HepG2 (cell line): ENCODE data around the gene FARSB. TPM values are rescaled to one million over a fixed set of nuclear protein-coding genes. Genes with fewer than 3 reads are reported as not detected.

Experiments used
- ATAC-seq: fragments of 200-7000 bp; cut with Tn5 transposase; 3 replicates; pipeline ENCODE4 v1.9.1; 2020; ENCODE audit warnings: mild to moderate bottlenecking, moderate library complexity
- BruUV-seq: library from RNA; stranded (reverse); fragments of 400-500 nt; replicated peaks from 2 replicates; lab custom pipeline; 2021; lab: Mats Ljungman, UMichigan
- CTCF ChIA-PET: fragments of 300-600 bp; formaldehyde crosslinking; extraction: SDS; loops from one replicate; lab custom pipeline; 2021; ENCODE audit warnings: low total read pairs, inconsistent platforms, low intra/inter-chr PET ratio; lab: Yijun Ruan, JAX
- POLR2A ChIA-PET: fragments of 350-600 bp; sonication (Branson Sonifier 250); formaldehyde crosslinking; loops from one replicate; lab custom pipeline; 2020; ENCODE audit warnings: antibody characterized with exemption, inconsistent platforms; lab: Yijun Ruan, JAX
- DNase-seq: peaks from one replicate; pipeline ENCODE4 v3.0.0-alpha.2; 2015; ENCODE audit warnings: low spot score
- FAIRE-seq: peaks from 3 replicates; lab custom pipeline; 2011; peaks lifted over from hg19 to GRCh38; lab: Jason Lieb, UNC
- H2AFZ ChIP-seq: one replicate; pipeline ENCODE4 v1.6.1; 2011; ENCODE audit warnings: low read length, inconsistent platforms
- H3K27ac ChIP-seq: fragments of 300-600 bp; 3 replicates; pipeline ENCODE4 v1.8.0; 2011; ENCODE audit warnings: mixed run types, mild to moderate bottlenecking, mixed read lengths, low read length, inconsistent platforms; ENCODE audit not compliant: insufficient read depth; ENCODE audit errors: extremely low read length
- H3K27me3 ChIP-seq, 2 experiments: fragments of 200-600 bp in 1 of 2; 2 replicates in 1 of 2; 3 replicates in 1 of 2; pipeline versions ENCODE4 v1.6.0 to v1.8.0; 2011; ENCODE audit warnings: low read length in 2 of 2, mild to moderate bottlenecking in 2 of 2, moderate library complexity in 2 of 2, inconsistent platforms in 1 of 2; ENCODE audit not compliant: insufficient read depth in 2 of 2, control insufficient read depth in 1 of 2
- H3K36me3 ChIP-seq, 2 experiments: fragments of 200-600 bp in 1 of 2; replicated peaks in 1 of 2; 2 replicates in 1 of 2; 3 replicates in 1 of 2; pipeline versions ENCODE4 v1.5.1 to v1.8.0; 2011; ENCODE audit warnings: low read length in 2 of 2, inconsistent platforms in 1 of 2; ENCODE audit not compliant: insufficient read depth in 2 of 2, control insufficient read depth in 1 of 2
- H3K4me1 ChIP-seq: 2 replicates; pipeline ENCODE4 v1.5.1; 2012; ENCODE audit warnings: low read length, inconsistent platforms; ENCODE audit not compliant: insufficient read depth
- H3K4me2 ChIP-seq: 2 replicates; pipeline ENCODE4 v1.6.0; 2011; ENCODE audit warnings: low read depth, low read length, inconsistent platforms
- H3K4me3 ChIP-seq, 3 experiments: fragments of 200-600 bp in 1 of 3; sonication (generic), shearing (Covaris generic) in 1 of 3; replicated peaks in 1 of 3; 2 replicates each; pipeline ENCODE4 v1.5.1; 2011 to 2016; ENCODE audit warnings: low read length in 3 of 3, inconsistent platforms in 2 of 3, low read depth in 2 of 3, mild to moderate bottlenecking in 2 of 3, control low read depth in 1 of 3, mixed read lengths in 1 of 3; ENCODE audit not compliant: insufficient read depth in 1 of 3
- H3K79me2 ChIP-seq: one replicate; pipeline ENCODE4 v1.6.1; 2011; ENCODE audit warnings: low read length, inconsistent platforms; ENCODE audit not compliant: insufficient read depth
- H3K9ac ChIP-seq: 2 replicates; pipeline ENCODE4 v1.6.0; 2011; ENCODE audit warnings: mild to moderate bottlenecking, low read depth, low read length, inconsistent platforms; ENCODE audit not compliant: insufficient read depth
- H3K9me3 ChIP-seq: 2 replicates; pipeline ENCODE4 v1.5.1; 2012; ENCODE audit warnings: mild to moderate bottlenecking, low read length
- H4K20me1 ChIP-seq: 2 replicates; pipeline ENCODE4 v1.6.0; 2011; ENCODE audit warnings: inconsistent platforms, mild to moderate bottlenecking, low read length, moderate library complexity; ENCODE audit not compliant: insufficient read depth
- ARID2 ChIP-seq: sonication (generic); formaldehyde crosslinking; IDR thresholded peaks from 2 replicates; pipeline ENCODE4 v1.8.1; 2022; ENCODE audit warnings: mild to moderate bottlenecking, missing genetic modification reagents, borderline replicate concordance
- FOXA1 ChIP-seq, 2 experiments: fragments of 450-650 bp in 1 of 2; sonication (generic) in 1 of 2; formaldehyde crosslinking in 1 of 2; IDR thresholded peaks; 2 replicates each; pipeline versions ENCODE4 v1.4.0 to v1.6.1; 2016 to 2020; ENCODE audit warnings: missing genetic modification reagents in 1 of 2
- GABPB1 ChIP-seq: IDR thresholded peaks from 2 replicates; pipeline ENCODE4 v1.6.1; 2016; ENCODE audit warnings: mild to moderate bottlenecking, missing genetic modification reagents, moderate library complexity, missing compliant biosample characterization
- HNRNPLL ChIP-seq: fragments of 200-400 bp; formaldehyde crosslinking; IDR thresholded peaks from 2 replicates; pipeline ENCODE4 v1.6.1; 2017; ENCODE audit warnings: mild to moderate bottlenecking, low read depth, low read length; ENCODE audit not compliant: poor library complexity, severe bottlenecking
- MAFG ChIP-seq: sonication (generic); formaldehyde crosslinking; IDR thresholded peaks from 2 replicates; pipeline ENCODE4 v1.5.1; 2020; ENCODE audit warnings: mild to moderate bottlenecking, missing genetic modification reagents
- NAIF1 ChIP-seq: sonication (generic); formaldehyde crosslinking; IDR thresholded peaks from 2 replicates; pipeline ENCODE4 v1.5.0; 2020; ENCODE audit warnings: mild to moderate bottlenecking, missing genetic modification reagents, borderline replicate concordance
- PCBP2 ChIP-seq: fragments of 200-400 bp; formaldehyde crosslinking; optimal IDR thresholded peaks from 2 replicates; pipeline ENCODE3; 2018; ENCODE audit warnings: low read length, low read depth; ENCODE audit not compliant: poor library complexity, severe bottlenecking
- PHF20 ChIP-seq: sonication (generic); formaldehyde crosslinking; IDR thresholded peaks from 2 replicates; pipeline ENCODE4 v1.5.0; 2020; ENCODE audit warnings: mild to moderate bottlenecking, missing genetic modification reagents
- PRMT3 ChIP-seq: sonication (generic); formaldehyde crosslinking; IDR thresholded peaks from 2 replicates; pipeline ENCODE4 v1.8.1; 2022; ENCODE audit warnings: low read depth, mild to moderate bottlenecking, moderate library complexity, missing genetic modification reagents, borderline replicate concordance
- SCMH1 ChIP-seq: sonication (generic); formaldehyde crosslinking; IDR thresholded peaks from 2 replicates; pipeline ENCODE4 v1.9.0; 2021; ENCODE audit warnings: missing genetic modification reagents, mild to moderate bottlenecking, borderline replicate concordance
- TERF1 ChIP-seq: sonication (generic); formaldehyde crosslinking; IDR thresholded peaks from 2 replicates; pipeline ENCODE4 v1.8.0; 2022; ENCODE audit warnings: mild to moderate bottlenecking, missing genetic modification reagents, moderate library complexity
- ZBTB44 ChIP-seq: sonication (generic); formaldehyde crosslinking; IDR thresholded peaks from 2 replicates; pipeline ENCODE4 v1.4.0; 2020; ENCODE audit warnings: missing genetic modification reagents
- ZC3H13 ChIP-seq: sonication (generic); formaldehyde crosslinking; IDR thresholded peaks from 2 replicates; pipeline ENCODE4 v1.8.1; 2023; ENCODE audit warnings: mild to moderate bottlenecking, missing genetic modification reagents, moderate library complexity
- ZNF335 ChIP-seq: sonication (generic); formaldehyde crosslinking; IDR thresholded peaks from 2 replicates; pipeline ENCODE4 v1.4.0; 2020; ENCODE audit warnings: missing genetic modification reagents
- ZNF430 ChIP-seq: sonication (generic); formaldehyde crosslinking; IDR thresholded peaks from 2 replicates; pipeline ENCODE4 v1.9.0; 2021; ENCODE audit warnings: mild to moderate bottlenecking, missing genetic modification reagents
- WGBS: methylation state at CpG from one replicate; pipeline ENCODE4 v1.1.6; 2017; ENCODE audit warnings: low lambda C conversion rate; 5-methylcytosine and 5-hydroxymethylcytosine counted together
- in situ Hi-C: cut with HindIII; loops from 2 replicates; pipeline ENCODE4 v1.10.0; 2017; ENCODE audit warnings: low pct_unique_long_range_greater_than_20kb; ENCODE audit not compliant: extremely low pct_ligation_motif_present
- intact Hi-C: fragments of 100-400 bp; cut with micrococcal nuclease; formaldehyde crosslinking; loops from one replicate; pipeline ENCODE4 v1.10.0; 2022; ENCODE audit not compliant: unreplicated experiment
- polyA plus RNA-seq, 8 experiments: library from polyadenylated mRNA; depleted of rRNA in 3 of 8; stranded (reverse) in 7 of 8; unstranded in 1 of 8; fragments of >200 nt; fragmentation: Illumina TruSeq in 4 of 8; extraction: Trizol in 4 of 8; gene quantifications; 2 replicates each; pipeline versions ENCODE4 v1.2.1 to v1.2.3, GENCODE V29; 2011 to 2016; ENCODE audit warnings: low read depth in 4 of 8, missing spikeins in 1 of 8, mixed read lengths in 1 of 8; ENCODE audit not compliant: insufficient read depth in 1 of 8
- total RNA-seq, 5 experiments: library from RNA; depleted of rRNA; stranded (reverse); fragments of >200 nt; fragmentation: Illumina TruSeq; extraction: Trizol; gene quantifications; 2 replicates each; pipeline ENCODE4 v1.2.3, GENCODE V29; 2016; ENCODE audit warnings: low read depth in 1 of 5
- TF ChIP-seq, protein P1 (sequence below): sonication (generic); formaldehyde crosslinking; IDR thresholded peaks from 2 replicates; pipeline ENCODE4 v1.4.0; 2020; ENCODE audit warnings: missing genetic modification reagents; ENCODE audit errors: not compliant biosample characterization

FARSB gene
- total and polyA plus RNA-seq, 2 of the 13 experiments (the other 11 are each of a cell fraction or from before 2014, with no cell fraction given): 23.3 to 45.9 TPM

GRCh38 chr2:222554517-222554916 is 101.4 kb downstream of the FARSB start:
- Histone ChIP-seq H3K27me3 (peaks cover 0 to 6% of the 10 kb centered on the region in 2 experiments; a peak in 1 of 5 replicates), H3K4me3 (no peak overlapping the region), H2AFZ (no peak overlapping the region), H3K4me1 (no peaks in the 10 kb centered on the region), H3K79me2 (no peaks in the 10 kb centered on the region), H3K4me2 (no peak overlapping the region), H3K9ac (no peak overlapping the region), H3K27ac (no peak overlapping the region), H3K36me3 (no peaks in the 10 kb centered on the region), H4K20me1 (no peaks in the 10 kb centered on the region), H3K9me3 (no peaks in the 10 kb centered on the region)
- POLR2A ChIA-PET: no interaction called here
- intact Hi-C loops: no loop called here
- DNase-seq (no peak), FAIRE-seq (no peak), ATAC-seq (no peak)
- CTCF ChIA-PET: no interaction called here
- WGBS: 7% methylated on average over 7 of the region's 7 CpGs
- BruUV-seq: no TSS peak
- TF ChIP-seq NAIF1 (CRISPR knock-in tag): no peak
- TF ChIP-seq FOXA1 (IDR thresholded peaks at IDR 0.05): no peak
- no peak for TF ChIP-seq FOXA1 (CRISPR knock-in tag; IDR thresholded peaks at IDR 0.05)
- TF ChIP-seq PRMT3 (CRISPR knock-in tag): no peak
- TF ChIP-seq ARID2 (CRISPR knock-in tag): no peak
- TF ChIP-seq HNRNPLL: no peak
- TF ChIP-seq ZNF430 (CRISPR knock-in tag): no peak
- no peak for TF ChIP-seq ZNF335 (CRISPR knock-in tag)
- in situ Hi-C loops: no loop called here

- Histone ChIP-seq H3K4me2 (no peak overlapping the region), H3K4me3 (no peak overlapping the region), H3K36me3 (no peaks in the 10 kb centered on the region), H3K4me1 (peaks cover 6% of the 10 kb centered on the region; the same call in 1 of the 2 replicates), H4K20me1 (no peaks in the 10 kb centered on the region), H3K27me3 (peaks cover under 1 to 8% of the 10 kb centered on the region in 2 experiments; a peak in 2 of 5 replicates), H2AFZ (no peak overlapping the region), H3K9me3 (no peaks in the 10 kb centered on the region), H3K27ac (no peak overlapping the region), H3K9ac (no peak overlapping the region), H3K79me2 (no peaks in the 10 kb centered on the region)
- ChIA-PET CTCF (no interaction called here), POLR2A (no interaction called here)
- in situ Hi-C loops: no loop called here
- no TSS peak for BruUV-seq
- WGBS: 51% methylated on average over 3 of the region's 3 CpGs
- no peak; the same call in 2 of the 3 replicates for ATAC-seq
- no peak for FAIRE-seq
- no peak for DNase-seq
- intact Hi-C loops: no loop called here
- no peak for TF ChIP-seq ZC3H13 (CRISPR knock-in tag)
- TF ChIP-seq TERF1 (CRISPR knock-in tag): no peak
- TF ChIP-seq MAFG (CRISPR knock-in tag): no peak
- no peak for TF ChIP-seq ZBTB44 (CRISPR knock-in tag)
- TF ChIP-seq, protein P1, sequence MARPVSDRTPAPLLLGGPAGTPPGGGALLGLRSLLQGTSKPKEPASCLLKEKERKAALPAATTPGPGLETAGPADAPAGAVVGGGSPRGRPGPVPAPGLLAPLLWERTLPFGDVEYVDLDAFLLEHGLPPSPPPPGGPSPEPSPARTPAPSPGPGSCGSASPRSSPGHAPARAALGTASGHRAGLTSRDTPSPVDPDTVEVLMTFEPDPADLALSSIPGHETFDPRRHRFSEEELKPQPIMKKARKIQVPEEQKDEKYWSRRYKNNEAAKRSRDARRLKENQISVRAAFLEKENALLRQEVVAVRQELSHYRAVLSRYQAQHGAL (CRISPR knock-in tag): no peak
- no peak for TF ChIP-seq PHF20 (CRISPR knock-in tag)
- TF ChIP-seq PCBP2: no peak
- TF ChIP-seq SCMH1 (CRISPR knock-in tag): no peak
- TF ChIP-seq GABPB1: no peak
Measured at GRCh38 chr2:222548992-222549391, 106.9 kb downstream of the FARSB start.
